ENCODE results near the gene MVB12B. TPM values are rescaled to one million over a fixed set of nuclear protein-coding genes. Genes with fewer than 3 reads are reported as not detected.

Gene MVB12B
- total and polyA plus RNA-seq, 3 donors from 2014 or later: 13.6 to 30.7 (median 26.2) TPM

DNA sequence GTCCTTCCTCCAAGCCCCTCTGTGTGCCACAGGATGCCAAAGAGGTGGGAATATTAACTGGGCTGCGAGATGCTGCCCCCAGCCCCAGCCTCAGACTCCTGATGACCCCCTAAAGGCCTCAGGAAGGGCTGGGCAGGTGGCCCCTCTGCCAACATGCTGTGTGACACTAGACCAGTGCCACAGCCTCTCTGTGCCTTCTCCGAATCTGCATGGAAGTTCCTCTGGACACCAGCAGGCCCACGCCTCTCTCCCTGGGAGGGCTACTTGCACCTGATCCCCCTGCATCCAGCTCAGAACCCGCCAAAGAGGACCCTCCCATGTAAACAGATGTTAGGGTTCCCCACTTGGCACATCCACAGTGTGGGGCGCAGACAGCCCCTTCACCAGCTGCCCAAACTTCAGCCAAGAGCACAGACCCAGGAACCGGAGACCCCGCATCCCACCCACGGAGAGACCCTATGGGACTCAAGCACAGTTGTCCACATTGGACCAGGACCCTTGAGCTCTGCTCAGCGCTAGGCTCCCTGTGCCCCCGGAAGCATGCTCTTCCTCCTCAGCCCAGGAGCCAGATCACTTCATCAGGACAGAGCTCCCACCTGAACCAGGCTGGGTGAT, 195.5 kb downstream of the MVB12B start:
- TF ChIP-seq CTCF (IDR thresholded peaks at IDR 0.05): no peak
- TF ChIP-seq POLR2A (IDR thresholded peaks at IDR 0.05): no peak
- WGBS, 2 donors: 83 to 87% methylated on average over 10 of the region's 10 CpGs
- Histone ChIP-seq H3K4me1 (no peaks in the 10 kb centered on the region), H3K4me3 (no peak overlapping the region), H3K27me3 (no peaks in the 10 kb centered on the region), H3K9me3 (no peaks in the 10 kb centered on the region), H3K36me3 (ENCODE audit: low read depth, missing control alignments) (no peaks in the 10 kb centered on the region), H3K27ac (no peak overlapping the region)
- no peak for DNase-seq
- intact Hi-C loops (cut with DNase I; ENCODE audit: low total_unique reads): no loop called here

DNA sequence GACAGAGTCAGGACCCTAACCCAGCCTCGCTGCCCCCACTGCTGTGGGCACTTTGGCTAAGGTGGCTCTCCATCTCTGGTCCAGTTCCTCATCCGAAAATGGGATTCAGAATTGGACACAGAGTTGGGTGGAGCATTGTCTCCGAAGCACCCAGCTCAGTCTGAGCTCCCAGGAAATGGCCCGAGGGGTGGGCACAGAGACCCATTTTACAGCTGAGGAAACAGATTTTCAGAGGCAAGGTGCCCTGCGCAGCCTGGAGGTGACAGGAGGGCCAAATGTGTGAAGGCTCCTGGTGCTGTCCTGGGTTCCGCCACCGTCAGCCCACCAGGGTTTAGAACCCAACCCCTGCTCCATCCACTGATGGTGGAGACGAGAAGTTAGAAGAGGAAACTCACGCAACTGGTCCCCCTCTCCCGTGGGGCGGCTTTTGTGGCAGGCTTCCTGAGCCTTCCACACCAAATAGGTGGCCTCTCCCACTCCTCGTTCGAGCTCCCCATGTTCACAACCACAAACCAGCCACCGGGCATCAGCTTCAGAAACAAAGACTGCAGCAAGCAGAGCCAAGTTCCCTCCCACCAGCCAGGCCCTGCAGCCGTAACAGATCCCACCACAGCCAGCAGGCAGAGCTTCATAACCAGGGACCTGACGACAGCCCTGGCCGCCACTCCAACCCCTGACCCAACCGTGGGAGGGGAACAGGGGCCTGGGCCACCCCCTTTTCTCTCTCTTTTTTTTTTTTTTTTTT, 196.2 kb downstream of the MVB12B start:
- H3K4me1 ChIP-seq: no peaks in the 10 kb centered on the region
- H3K36me3 ChIP-seq (ENCODE audit: low read depth, missing control alignments): no peaks in the 10 kb centered on the region
- DNase-seq: no peak
- H3K9me3 ChIP-seq: no peaks in the 10 kb centered on the region
- WGBS, 2 donors: 71 to 74% methylated on average over 15 to 18 of the region's 18 CpGs
- no peak overlapping the region for H3K27ac ChIP-seq
- TF ChIP-seq CTCF (IDR thresholded peaks at IDR 0.05): no peak
- TF ChIP-seq POLR2A (IDR thresholded peaks at IDR 0.05): no peak
- H3K27me3 ChIP-seq: no peaks in the 10 kb centered on the region
- no peak overlapping the region for H3K4me3 ChIP-seq
- intact Hi-C loops (cut with DNase I; ENCODE audit: low total_unique reads): no loop called here

- no peak overlapping the region for H3K27ac ChIP-seq
- intact Hi-C loops (cut with DNase I; ENCODE audit: low total_unique reads): no loop called here
- H3K36me3 ChIP-seq (ENCODE audit: low read depth, missing control alignments): no peaks in the 10 kb centered on the region
- no peaks in the 10 kb centered on the region for H3K4me1 ChIP-seq
- DNase-seq: no peak
- TF ChIP-seq CTCF (IDR thresholded peaks at IDR 0.05) (no peak), POLR2A (IDR thresholded peaks at IDR 0.05) (no peak)
- no peaks in the 10 kb centered on the region for H3K9me3 ChIP-seq
- H3K27me3 ChIP-seq: no peaks in the 10 kb centered on the region
- 74 to 76% methylated on average over 9 of the region's 9 CpGs for WGBS, 2 donors
- no peak overlapping the region for H3K4me3 ChIP-seq
Observed at GRCh38 chr9:126523611-126524111, 197.0 kb downstream of the MVB12B start.

DNA sequence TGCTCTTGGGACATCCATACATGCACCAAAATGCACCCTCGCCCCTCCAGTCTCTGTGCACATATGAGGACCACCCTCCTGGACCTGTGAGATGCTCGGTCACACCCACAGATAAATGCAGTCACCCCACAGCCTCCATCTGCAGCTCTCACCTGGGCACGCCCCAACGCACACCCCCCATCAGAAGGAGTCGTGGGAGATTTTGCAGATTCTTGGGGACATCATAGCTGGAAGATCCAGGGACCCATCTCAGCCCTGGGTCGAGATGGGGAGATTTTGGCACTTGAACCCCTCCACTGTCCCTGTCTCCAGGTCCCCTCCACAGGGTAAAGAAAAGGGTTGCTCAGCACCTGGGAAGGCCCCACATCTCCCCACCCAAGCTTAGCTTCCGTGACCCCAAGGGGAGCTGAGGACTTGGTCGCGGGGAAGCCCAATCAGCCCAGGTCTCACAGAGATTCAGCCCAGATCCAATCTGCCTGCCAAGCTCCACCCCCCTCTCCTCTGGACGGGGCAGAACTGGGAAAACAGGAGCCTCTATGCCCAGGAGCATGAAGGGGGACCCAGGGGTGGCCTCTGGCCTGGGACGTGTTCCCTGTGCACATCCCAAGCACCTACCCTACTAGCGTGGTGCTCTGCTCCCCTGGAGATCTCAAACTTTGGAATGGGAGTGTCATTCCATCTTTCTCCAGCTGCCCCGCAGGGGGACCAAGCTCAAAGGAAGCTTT, 197.9 kb downstream of the MVB12B start:
- H3K27ac ChIP-seq: no peak overlapping the region
- no peak overlapping the region for H3K4me3 ChIP-seq
- H3K27me3 ChIP-seq: no peaks in the 10 kb centered on the region
- no peaks in the 10 kb centered on the region for H3K4me1 ChIP-seq
- TF ChIP-seq POLR2A (IDR thresholded peaks at IDR 0.05) (no peak), CTCF (IDR thresholded peaks at IDR 0.05) (no peak)
- WGBS, 2 donors: 86% methylated on average over 11 to 12 of the region's 13 CpGs
- intact Hi-C loops (cut with DNase I; ENCODE audit: low total_unique reads): no loop called here
- no peak for DNase-seq
- no peaks in the 10 kb centered on the region for H3K9me3 ChIP-seq
- H3K36me3 ChIP-seq (ENCODE audit: low read depth, missing control alignments): no peaks in the 10 kb centered on the region

Data from testis (tissue), 3 donors.